T-helper 2 cell treated with Interferon-gamma antibody and Interleukin-4, amounts not matched to agents 5 μg/mL and 100 μg/mL, for 36 hours (primary cell): ENCODE measurements around the gene PLA2G4D.

ENCODE experiments used
- DNase-seq: peaks from one replicate; pipeline ENCODE4 v3.0.0; 2021; ENCODE audit warnings: low spot score
- H3K27ac Mint-ChIP-seq: one replicate; pipeline ENCODE4 v1.8.0; 2021; ENCODE audit warnings: mild to moderate bottlenecking, mixed read lengths
- H3K27me3 Mint-ChIP-seq: one replicate; pipeline ENCODE4 v1.8.0; 2021; ENCODE audit warnings: low read depth, mixed read lengths
- H3K36me3 Mint-ChIP-seq: one replicate; pipeline ENCODE4 v1.8.0; 2021; ENCODE audit warnings: low read depth, mixed read lengths
- H3K4me1 Mint-ChIP-seq: one replicate; pipeline ENCODE4 v1.8.0; 2021; ENCODE audit warnings: low read depth, mixed read lengths
- H3K4me3 Mint-ChIP-seq: one replicate; pipeline ENCODE4 v1.8.0; 2022; ENCODE audit warnings: mild to moderate bottlenecking, moderate library complexity, mixed read lengths
- H3K9me3 Mint-ChIP-seq: one replicate; pipeline ENCODE4 v1.8.0; 2021; ENCODE audit warnings: mixed read lengths

PLA2G4D gene

DNA sequence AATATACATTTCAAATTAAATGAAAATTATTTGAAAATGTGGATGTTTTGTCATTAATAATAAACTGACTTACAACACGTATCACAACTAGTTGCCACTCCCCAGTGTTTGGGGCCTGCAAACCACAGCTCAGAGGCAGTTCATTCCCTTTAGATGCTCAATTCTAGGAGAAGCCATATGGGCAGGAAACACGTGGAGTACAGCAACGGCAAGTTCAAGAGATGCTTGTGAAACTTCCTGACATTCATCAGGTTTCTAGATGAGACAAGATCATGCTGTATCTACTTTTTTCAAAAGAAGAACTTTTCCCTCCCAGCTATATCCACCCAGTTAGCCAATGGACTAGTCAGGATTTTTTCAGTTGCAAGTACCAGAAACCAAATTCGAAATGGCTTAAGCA, 17.6 kb upstream of the PLA2G4D start:
- Mint-ChIP-seq H3K9me3 (no peaks in the 10 kb centered on the region), H3K4me3 (no peak overlapping the region), H3K27ac (no peak overlapping the region)

DNA sequence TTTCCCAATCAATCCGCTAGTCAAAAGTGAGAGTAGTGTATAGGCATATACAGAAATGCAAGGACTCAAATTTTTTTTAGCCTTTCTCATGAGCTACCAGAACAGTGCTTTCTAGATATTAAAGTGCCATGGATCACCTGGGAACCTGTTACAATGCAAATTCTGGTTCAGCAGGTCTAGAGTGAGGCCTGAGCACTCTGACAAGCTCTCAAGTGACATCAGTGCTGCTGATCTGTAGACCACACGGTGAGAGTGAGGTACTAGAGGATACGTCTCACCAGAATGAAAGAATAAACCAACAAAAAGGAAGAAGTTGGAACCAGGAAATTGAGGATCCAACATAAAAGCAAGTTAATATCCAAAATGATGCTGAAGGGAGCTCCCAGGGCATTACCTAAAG, 16.0 kb upstream of the PLA2G4D start:
- DNase-seq: no peak
- Mint-ChIP-seq H3K27ac (no peak overlapping the region), H3K4me3 (no peak overlapping the region), H3K27me3 (peaks cover 26% of the 10 kb centered on the region), H3K4me1 (peaks cover 19% of the 10 kb centered on the region), H3K9me3 (no peaks in the 10 kb centered on the region), H3K36me3 (no peaks in the 10 kb centered on the region)

More for the DNA sequence above, 17.6 kb upstream of the PLA2G4D start:
- Mint-ChIP-seq H3K36me3 (no peaks in the 10 kb centered on the region), H3K27me3 (peaks cover 32% of the 10 kb centered on the region), H3K4me1 (peaks cover 19% of the 10 kb centered on the region)
- DNase-seq: no peak

DNA sequence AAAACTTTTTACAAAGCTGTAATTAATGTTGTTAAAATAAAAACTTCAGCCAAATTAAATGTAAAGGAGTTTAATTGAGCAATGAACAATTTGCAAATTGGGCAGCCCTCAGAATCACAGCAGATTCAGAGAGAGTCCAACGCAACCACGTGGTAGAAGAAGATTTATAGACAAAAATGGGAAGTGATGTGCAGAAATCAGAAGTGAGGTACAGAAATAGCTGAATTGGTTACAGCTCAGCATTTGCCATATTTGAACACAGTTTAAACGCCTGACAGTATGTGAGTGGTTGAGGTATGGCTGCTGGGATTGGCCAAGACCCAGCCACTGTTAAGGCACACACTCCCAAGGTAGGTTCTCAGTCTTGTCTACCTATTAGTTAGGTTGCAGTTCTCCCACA, 14.4 kb upstream of the PLA2G4D start:
- no peak overlapping the region for H3K27ac Mint-ChIP-seq
- H3K27me3 Mint-ChIP-seq: peaks cover 21% of the 10 kb centered on the region
- H3K4me3 Mint-ChIP-seq: no peak overlapping the region
- peaks cover 19% of the 10 kb centered on the region for H3K4me1 Mint-ChIP-seq
- no peak for DNase-seq
- H3K36me3 Mint-ChIP-seq: no peaks in the 10 kb centered on the region
- no peaks in the 10 kb centered on the region for H3K9me3 Mint-ChIP-seq

DNA sequence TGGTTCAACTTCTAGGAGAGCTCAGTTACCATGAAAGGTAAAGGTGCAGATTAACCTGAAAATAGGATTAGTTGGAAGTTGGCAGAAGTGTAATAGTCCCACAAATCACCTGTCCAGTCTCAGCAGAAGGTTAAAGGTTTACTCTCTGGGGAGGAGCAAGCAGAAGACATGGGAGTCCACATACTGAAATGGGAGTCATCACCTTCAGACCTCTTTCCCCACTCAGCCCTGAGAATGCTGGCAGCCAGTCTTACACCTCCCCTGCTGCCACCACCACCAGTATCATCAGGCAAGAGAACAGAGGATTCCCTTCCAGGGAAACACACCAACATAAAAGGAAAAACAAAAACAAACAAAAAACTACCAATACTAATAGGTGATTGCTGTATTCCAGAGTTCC, 13.8 kb upstream of the PLA2G4D start:
- no peak for DNase-seq
- no peak overlapping the region for H3K4me3 Mint-ChIP-seq
- H3K36me3 Mint-ChIP-seq: no peaks in the 10 kb centered on the region
- H3K4me1 Mint-ChIP-seq: peaks cover 17% of the 10 kb centered on the region
- no peaks in the 10 kb centered on the region for H3K9me3 Mint-ChIP-seq
- H3K27ac Mint-ChIP-seq: no peak overlapping the region
- H3K27me3 Mint-ChIP-seq: peaks cover 16% of the 10 kb centered on the region

DNA sequence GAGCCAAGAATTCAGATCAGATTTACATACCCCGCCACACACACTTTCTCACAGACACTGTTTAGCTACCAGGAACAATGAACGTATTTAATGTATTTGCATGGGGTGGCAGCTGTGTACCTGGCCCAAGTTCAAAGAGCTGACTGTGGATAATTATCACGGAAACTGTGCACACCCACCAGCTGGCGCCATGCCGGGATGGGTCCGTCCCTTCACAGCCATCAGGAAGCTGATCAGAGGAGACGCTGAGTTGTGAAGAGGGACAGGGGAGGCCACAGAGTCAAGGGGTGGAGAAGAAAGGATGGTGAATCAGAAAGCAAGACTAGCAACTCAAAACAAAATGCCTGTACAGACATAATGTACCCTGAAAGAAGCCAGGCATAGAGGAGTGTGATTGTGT, 13.1 kb upstream of the PLA2G4D start:
- Mint-ChIP-seq H3K36me3 (no peaks in the 10 kb centered on the region), H3K27me3 (peaks cover 13% of the 10 kb centered on the region), H3K9me3 (no peaks in the 10 kb centered on the region), H3K4me3 (peak overlapping the region; percentile 14), H3K27ac (no peak overlapping the region), H3K4me1 (peaks cover 17% of the 10 kb centered on the region)
- DNase-seq: peak; percentile 38

DNA sequence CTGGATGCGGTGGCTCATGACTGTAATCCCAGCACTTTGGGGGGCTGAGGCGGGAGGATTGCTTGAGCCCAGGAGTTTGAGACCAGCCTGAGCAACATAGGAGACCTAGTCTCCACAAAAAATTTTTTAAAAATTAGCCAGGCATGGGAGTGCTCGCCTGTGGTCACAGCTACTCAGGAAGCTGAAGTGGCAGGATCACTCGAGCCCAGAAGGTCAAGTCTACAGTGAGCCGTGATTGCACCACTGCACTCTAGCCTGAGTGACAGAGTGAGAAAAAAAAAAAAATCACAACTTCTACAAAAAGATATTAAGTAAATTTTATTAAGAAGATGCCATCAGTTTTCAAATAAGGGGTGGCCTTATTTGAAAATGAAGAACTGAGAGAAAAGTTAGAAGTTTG, 11.9 kb upstream of the PLA2G4D start:
- Mint-ChIP-seq H3K9me3 (no peaks in the 10 kb centered on the region), H3K4me1 (peaks cover 12% of the 10 kb centered on the region), H3K27me3 (peaks cover 12% of the 10 kb centered on the region), H3K36me3 (no peaks in the 10 kb centered on the region), H3K27ac (no peak overlapping the region), H3K4me3 (no peak overlapping the region)
- no peak for DNase-seq

DNA sequence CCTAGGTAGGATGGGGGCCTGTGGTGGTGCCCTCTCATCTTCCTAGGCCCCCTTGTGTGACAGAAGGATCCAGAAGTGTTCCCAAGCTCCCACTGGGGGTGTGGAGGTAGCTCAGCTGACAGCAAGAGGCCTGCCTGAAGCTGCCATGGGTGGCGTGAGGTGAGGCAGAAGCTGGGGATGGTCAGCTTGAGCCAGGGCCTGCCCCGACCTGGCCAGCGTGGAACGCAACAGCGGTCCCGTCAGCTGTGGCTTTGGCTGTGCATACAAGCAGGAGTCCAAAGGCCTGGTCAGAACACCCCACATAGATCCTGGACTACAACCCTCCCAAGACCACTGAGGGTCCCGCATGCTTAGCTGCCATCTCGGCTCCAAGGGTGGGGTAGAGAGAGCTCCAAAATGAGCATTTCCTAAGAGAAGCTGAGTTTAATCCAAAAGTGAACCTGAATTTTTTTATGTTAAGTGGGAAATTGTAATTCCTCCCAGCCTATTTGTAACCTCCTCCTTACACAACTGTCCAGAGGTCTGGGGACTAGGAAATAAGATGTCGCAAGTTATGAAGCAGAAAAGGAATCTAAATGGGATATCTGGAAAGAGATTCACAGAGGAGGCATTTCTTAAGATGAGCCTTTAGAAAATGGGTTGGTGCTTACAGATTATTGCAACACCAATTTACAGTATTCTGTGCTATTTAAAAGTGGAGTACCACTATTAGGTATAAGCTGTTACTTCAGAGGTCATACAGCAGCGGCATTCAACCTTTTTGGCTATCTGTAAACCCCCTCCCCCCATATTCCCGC, 9.9 kb upstream of the PLA2G4D start:
- DNase-seq: no peak
- Mint-ChIP-seq H3K9me3 (no peaks in the 10 kb centered on the region), H3K4me3 (no peak overlapping the region), H3K4me1 (peaks cover 7% of the 10 kb centered on the region), H3K27ac (no peak overlapping the region), H3K27me3 (peaks cover 9% of the 10 kb centered on the region), H3K36me3 (no peaks in the 10 kb centered on the region)

DNA sequence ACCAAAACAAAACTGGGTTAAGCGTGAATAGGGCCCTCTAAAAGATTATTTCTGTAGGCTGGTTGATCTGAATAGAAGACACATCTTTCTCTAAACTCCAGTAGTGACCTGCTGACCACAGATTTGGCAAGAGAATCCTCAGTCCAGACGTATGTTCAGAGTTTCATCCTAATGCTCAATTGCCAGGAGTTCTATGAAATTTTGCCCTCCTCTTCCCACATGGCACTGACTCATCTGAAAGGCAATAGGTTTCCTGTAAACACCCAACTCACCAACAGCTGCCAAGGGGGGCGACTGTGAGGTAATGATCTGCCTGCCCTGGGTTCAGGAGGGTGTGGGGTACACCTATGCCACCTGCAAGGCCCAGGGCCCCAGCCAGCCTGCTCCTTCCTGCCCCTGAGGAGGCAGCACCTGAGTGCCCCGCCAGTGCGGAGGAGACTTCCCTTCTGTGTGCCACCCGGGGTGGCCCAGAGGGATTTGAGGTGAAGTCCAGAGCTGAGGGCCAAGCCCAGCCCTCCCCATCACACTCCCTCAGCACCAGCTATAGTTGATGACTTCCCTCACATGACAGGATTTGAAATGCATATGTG, 8.4 kb upstream of the PLA2G4D start:
- Mint-ChIP-seq H3K4me1 (peaks cover 5% of the 10 kb centered on the region), H3K27me3 (peaks cover 3% of the 10 kb centered on the region), H3K4me3 (no peak overlapping the region), H3K9me3 (no peaks in the 10 kb centered on the region), H3K27ac (no peak overlapping the region), H3K36me3 (no peaks in the 10 kb centered on the region)
- DNase-seq: no peak

DNA sequence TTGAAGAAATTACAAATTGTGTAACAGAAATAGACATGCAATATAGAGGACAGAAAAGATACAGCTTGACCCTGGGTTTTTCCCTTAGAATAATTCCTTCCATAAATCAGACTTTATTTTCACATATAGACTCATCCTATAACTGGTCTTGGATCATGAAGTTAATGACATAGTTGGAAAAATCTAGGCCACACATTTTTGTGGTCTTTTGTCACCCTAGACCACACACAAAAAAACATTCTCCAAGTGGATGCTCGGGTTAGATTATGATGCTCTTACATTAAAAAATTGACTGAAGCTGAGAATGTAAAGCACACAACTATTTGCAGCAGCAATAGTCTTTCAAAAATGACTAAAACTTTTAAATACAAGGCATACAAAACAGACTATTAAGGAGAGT, 7.5 kb upstream of the PLA2G4D start:
- Mint-ChIP-seq H3K4me3 (no peak overlapping the region), H3K4me1 (no peaks in the 10 kb centered on the region), H3K27ac (no peak overlapping the region), H3K27me3 (peaks cover 3% of the 10 kb centered on the region), H3K36me3 (no peaks in the 10 kb centered on the region), H3K9me3 (no peaks in the 10 kb centered on the region)
- no peak for DNase-seq

DNA sequence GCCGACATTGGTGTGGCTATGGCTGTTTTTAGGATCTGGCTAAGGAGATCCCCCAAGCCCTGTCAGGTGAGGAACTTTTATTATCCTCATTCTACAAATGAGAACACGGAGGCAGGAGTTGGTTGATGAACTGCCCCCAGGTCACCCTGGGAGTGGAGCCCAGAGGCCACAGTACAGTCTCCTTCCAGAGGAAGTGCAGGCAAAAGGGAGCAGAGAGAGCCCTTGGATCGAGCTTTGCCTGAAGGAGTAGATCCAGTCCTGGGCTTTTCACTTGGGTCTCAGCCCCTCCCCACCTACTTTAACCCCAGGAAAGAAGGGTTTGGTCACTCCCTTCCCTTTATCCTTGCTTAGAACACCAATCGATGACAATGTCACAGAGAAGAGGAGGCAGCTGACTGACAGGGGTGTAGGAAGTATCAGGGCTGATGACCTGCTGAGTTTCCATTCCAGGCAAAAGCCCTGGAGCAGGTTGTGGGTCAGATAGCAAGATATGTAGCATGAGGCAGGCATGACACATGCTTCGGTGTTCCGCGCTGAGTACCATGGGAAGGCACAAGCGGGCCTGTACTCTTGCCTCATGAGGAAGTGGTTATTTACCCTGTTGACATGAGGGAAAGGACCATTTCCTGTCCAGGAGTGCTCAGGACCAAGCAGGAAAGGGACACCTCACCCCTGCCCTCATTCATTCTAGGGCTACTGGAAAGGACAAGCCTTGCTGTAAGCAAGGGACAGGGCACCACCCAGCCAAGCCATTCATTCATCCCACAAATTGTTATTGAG, 5.8 kb upstream of the PLA2G4D start:
- Mint-ChIP-seq H3K4me3 (no peak overlapping the region), H3K4me1 (no peaks in the 10 kb centered on the region), H3K9me3 (no peaks in the 10 kb centered on the region), H3K36me3 (no peaks in the 10 kb centered on the region), H3K27ac (no peak overlapping the region), H3K27me3 (peaks cover 3% of the 10 kb centered on the region)
- no peak for DNase-seq

DNA sequence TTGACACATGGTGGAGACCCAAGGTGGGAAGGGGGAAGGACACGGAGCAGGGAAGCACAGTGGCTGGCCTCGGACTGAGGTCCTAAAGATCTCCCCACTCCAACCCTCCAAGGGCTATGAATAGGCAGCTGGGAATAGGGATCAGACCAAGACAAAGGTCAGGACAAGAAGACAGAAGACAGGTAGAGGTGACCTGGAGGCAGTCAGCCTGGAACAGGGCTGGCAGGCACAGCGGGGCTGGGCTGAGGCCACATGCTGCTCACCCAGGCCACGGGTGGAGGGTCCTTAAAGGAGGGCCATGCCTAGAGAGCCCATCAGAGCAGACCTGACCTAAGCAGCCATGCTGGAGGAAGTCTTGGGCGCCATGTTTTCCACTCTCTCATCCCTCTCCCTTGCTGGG, 2.7 kb upstream of the PLA2G4D start:
- H3K9me3 Mint-ChIP-seq: no peaks in the 10 kb centered on the region
- no peak overlapping the region for H3K27ac Mint-ChIP-seq
- peaks cover 3% of the 10 kb centered on the region for H3K27me3 Mint-ChIP-seq
- DNase-seq: no peak
- no peak overlapping the region for H3K4me3 Mint-ChIP-seq
- H3K4me1 Mint-ChIP-seq: peaks cover 3% of the 10 kb centered on the region
- H3K36me3 Mint-ChIP-seq: no peaks in the 10 kb centered on the region

DNA sequence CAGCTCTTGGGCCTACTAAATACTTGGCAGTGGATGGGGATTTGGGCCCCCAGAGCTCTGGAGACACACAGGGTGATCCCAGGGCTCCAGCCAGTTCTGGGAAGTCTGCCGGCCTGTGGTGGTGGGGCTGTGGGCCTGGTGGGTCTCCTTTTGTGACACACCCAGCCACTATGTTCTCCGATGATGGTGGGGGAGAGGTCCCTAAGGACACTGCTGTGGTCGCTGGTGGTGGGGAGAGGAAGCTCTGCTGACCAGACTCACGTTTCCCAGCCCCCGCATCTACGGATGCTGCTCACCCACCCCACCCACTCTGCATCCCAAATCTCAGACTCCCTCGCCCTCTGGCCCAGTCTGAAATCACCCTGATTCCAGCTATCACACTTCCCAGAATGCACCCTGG, 396 bp downstream of the PLA2G4D start:
- H3K9me3 Mint-ChIP-seq: no peaks in the 10 kb centered on the region
- H3K27me3 Mint-ChIP-seq: peaks cover 4% of the 10 kb centered on the region
- peaks cover 4% of the 10 kb centered on the region for H3K4me1 Mint-ChIP-seq
- H3K27ac Mint-ChIP-seq: no peak overlapping the region
- DNase-seq: no peak
- H3K36me3 Mint-ChIP-seq: no peaks in the 10 kb centered on the region
- no peak overlapping the region for H3K4me3 Mint-ChIP-seq

DNA sequence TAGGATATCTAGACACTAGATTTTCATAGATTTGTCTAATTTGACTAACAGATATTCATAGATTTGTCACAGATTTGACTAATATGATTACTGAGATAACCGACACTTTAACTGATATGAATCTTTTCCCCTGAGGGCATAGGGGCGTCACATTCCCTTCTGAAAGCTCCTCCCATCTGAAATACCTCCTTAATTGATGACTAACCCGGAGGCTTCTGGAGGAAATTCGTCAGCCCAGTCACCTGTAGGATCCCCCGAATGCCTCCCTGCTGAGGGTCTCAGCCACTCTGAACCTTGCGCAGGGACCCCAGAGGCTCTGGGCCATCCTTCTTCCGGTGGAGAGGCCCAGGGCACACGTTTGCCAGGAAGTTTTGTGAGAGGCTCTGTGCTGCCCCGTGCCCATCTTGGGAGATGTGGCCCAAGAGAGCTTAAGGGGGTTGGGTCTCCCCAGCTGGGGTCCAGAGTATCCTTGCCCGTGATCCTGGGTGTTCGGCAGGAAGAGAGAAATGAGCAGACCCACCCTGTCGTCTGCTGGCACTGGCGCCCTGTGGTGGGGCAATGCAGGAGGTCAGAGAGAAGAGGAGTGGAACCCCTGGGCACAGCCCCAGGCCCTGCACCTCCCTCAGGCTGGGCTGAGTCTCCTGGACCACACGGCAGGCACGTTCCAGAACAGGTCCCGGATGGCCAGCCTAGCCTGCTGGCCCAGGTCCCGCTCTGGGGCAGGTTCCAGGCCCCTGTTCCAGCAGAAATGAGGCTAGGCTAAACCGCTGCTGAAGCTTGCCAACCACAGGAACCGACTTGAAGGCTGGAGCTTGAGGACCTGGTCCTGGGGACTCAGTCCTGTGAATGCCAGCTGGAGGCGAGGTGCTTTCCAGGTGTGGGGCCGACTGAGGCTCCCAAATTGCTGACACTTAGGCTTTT, 1.7 kb downstream of the PLA2G4D start:
- Mint-ChIP-seq H3K4me1 (peaks cover 6% of the 10 kb centered on the region), H3K4me3 (no peak overlapping the region), H3K9me3 (no peaks in the 10 kb centered on the region), H3K36me3 (no peaks in the 10 kb centered on the region), H3K27me3 (peaks cover 6% of the 10 kb centered on the region), H3K27ac (no peak overlapping the region)
- no peak for DNase-seq
